GM19455 (cell line): ENCODE measurements around the gene RGSL1.

Experiments used
- ATAC-seq: cut with Tn5 transposase; IDR thresholded peaks from one replicate; pipeline ENCODE4 v1.9.1; 2021; ENCODE audit not compliant: unreplicated experiment

RGSL1 gene

DNA sequence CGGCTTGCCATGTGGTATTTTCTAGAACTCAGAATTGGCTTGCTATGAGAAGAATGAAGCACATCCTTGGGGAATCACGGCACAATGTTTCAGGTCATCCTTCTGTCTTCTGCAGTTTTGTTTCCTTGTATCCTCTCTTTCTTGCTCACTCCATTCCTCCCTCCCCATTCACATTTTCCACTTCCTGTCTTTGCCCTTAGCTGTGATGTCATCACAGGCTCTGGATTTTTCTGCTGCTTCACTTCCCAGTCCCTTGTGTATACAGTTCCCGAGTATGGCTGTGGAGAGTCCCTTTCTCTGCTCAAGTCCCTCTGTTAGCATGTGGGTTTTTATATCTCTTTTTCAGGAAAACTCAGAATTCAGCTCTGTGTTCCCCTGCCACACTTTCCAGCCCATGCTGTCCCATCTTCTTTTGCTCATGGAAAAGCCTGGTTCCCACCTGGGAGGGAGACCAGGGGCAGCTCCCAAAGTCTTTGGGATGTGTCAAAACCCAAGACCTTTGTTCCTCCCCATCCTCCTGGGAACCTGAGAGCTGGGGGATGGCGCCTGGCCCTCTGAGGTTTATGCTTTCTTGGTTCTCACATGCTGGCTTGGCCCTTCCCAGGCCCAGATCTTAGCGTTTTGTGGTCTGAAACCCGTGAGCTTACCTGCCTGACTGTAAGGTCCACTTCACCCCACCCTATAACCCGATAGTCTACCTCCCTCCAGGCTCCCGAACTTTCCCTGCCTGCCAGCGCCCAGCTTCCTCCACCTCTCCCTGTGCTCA lies 159.1 kb downstream of the RGSL1 start:
- ATAC-seq: no peak
